OCI-LY1 (cell line): ENCODE results near the gene DSTYK.

Experiments used
- H2AFZ ChIP-seq: fragments of 200-600 bp; sonication (generic), shearing (Covaris generic); 2 replicates; pipeline ENCODE4 v1.6.0; 2014; ENCODE audit warnings: antibody characterized with exemption, mild to moderate bottlenecking, low read length
- H3F3A ChIP-seq: fragments of 200-600 bp; sonication (generic), shearing (Covaris generic); 2 replicates; pipeline ENCODE4 v1.6.0; 2014; ENCODE audit warnings: mild to moderate bottlenecking, antibody characterized with exemption, low read length, moderate library complexity; ENCODE audit not compliant: insufficient read depth
- H3K27ac ChIP-seq: fragments of 200-600 bp; sonication (generic); 2 replicates; pipeline ENCODE4 v1.5.1; 2014; ENCODE audit warnings: low read length, mixed run types, mild to moderate bottlenecking, low read depth; ENCODE audit not compliant: poor library complexity, severe bottlenecking
- H3K27me3 ChIP-seq: fragments of 200-600 bp; sonication (generic); 2 replicates; pipeline ENCODE4 v1.6.0; 2014; ENCODE audit warnings: antibody characterized with exemption, mild to moderate bottlenecking, low read length, moderate library complexity; ENCODE audit not compliant: insufficient read depth
- H3K36me3 ChIP-seq: fragments of 200-600 bp; sonication (generic); 2 replicates; pipeline ENCODE4 v1.6.1; 2014; ENCODE audit warnings: mild to moderate bottlenecking, antibody characterized with exemption, low read length, moderate library complexity, mixed read lengths; ENCODE audit not compliant: insufficient read depth
- H3K4me1 ChIP-seq: fragments of 200-600 bp; sonication (generic); 2 replicates; pipeline ENCODE4 v1.5.1; 2014; ENCODE audit warnings: mild to moderate bottlenecking, low read length, moderate library complexity; ENCODE audit not compliant: insufficient read depth, severe bottlenecking
- H3K4me2 ChIP-seq: fragments of 200-600 bp; sonication (generic), shearing (Covaris generic); 2 replicates; pipeline ENCODE4 v1.6.1; 2014; ENCODE audit warnings: low read length
- H3K4me3 ChIP-seq: fragments of 200-600 bp; sonication (generic); 2 replicates; pipeline ENCODE4 v1.5.1; 2014; ENCODE audit warnings: low read length, low read depth, mild to moderate bottlenecking, mixed read lengths; ENCODE audit not compliant: poor library complexity, severe bottlenecking
- H3K79me2 ChIP-seq: fragments of 200-600 bp; shearing (Covaris generic); 2 replicates; pipeline ENCODE4 v1.6.1; 2016; ENCODE audit warnings: mixed run types, low read length, mixed read lengths; ENCODE audit not compliant: insufficient read depth
- H3K9ac ChIP-seq: fragments of 200-600 bp; sonication (generic), shearing (Covaris generic); 2 replicates; pipeline ENCODE4 v1.6.1; 2014; ENCODE audit warnings: mild to moderate bottlenecking, low read length, mixed read lengths
- H3K9me2 ChIP-seq: fragments of 200-600 bp; sonication (generic), shearing (Covaris generic); 2 replicates; pipeline ENCODE4 v1.6.1; 2014; ENCODE audit warnings: low read depth, mild to moderate bottlenecking, low read length, mixed read lengths
- H3K9me3 ChIP-seq: fragments of 200-600 bp; shearing (Covaris generic); 2 replicates; pipeline ENCODE4 v1.6.1; 2014; ENCODE audit warnings: low read length, mixed read lengths
- H4K20me1 ChIP-seq: fragments of 200-600 bp; sonication (generic), shearing (Covaris generic); 2 replicates; pipeline ENCODE4 v1.6.0; 2016; ENCODE audit warnings: mild to moderate bottlenecking, low read length; ENCODE audit not compliant: insufficient read depth
- EZH2 ChIP-seq: fragments of 200-600 bp; sonication (generic), shearing (Covaris generic); IDR thresholded peaks from 2 replicates; pipeline ENCODE4 v1.8.0; 2017; ENCODE audit warnings: borderline replicate concordance, mixed run types, mild to moderate bottlenecking, antibody characterized with exemption, low read length, moderate library complexity, mixed read lengths
- TF ChIP-seq, protein P1 (sequence below): fragments of 200-600 bp; sonication (generic), shearing (Covaris generic); IDR thresholded peaks from 2 replicates; pipeline ENCODE4 v1.5.1; 2017; ENCODE audit warnings: mild to moderate bottlenecking, antibody characterized with exemption, low read length, moderate library complexity, mixed read lengths

Gene DSTYK

DNA sequence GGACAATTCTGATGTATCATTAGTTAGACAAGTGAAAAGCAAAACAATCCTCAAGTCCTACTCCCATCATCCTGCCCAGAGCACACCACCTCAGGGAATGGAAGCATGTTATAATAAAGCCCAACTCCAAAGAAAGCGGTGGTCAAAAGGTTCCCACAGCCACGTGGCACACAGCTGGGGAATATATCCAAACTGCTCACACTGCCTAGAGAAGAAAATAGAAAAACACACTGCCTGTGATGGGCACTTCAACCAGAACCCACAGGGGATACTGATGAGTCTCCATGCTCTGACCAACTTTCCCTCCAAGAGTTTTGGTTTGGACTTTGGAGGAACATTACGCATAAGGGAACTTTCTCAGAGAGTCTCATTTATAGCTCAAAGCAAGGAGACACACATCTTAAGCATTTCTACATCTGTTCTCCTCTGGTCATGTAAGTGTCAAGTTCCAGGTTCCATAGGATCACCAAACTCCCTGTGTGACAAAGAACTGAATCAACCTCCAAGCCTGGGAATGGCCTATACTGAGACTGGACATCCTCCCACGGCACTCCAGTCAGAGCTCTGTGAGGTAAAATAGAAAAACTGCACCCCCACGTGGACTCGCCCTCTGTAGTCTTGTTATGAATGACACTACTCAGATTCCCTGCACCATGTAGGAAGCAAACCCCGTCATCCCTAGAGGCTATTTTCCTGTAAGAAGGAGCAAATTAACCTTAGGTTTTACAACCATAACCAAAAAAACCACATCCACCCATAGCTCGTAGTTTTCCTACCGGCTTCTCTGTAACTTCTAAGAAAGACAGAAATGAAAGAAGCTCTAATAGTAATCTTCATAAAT is 12.2 kb downstream of the DSTYK start:
- H3F3A ChIP-seq, result no peaks in the 10 kb centered on the region
- H3K79me2 ChIP-seq, result no peaks in the 10 kb centered on the region
- H3K27ac ChIP-seq, result no peak overlapping the region

DNA sequence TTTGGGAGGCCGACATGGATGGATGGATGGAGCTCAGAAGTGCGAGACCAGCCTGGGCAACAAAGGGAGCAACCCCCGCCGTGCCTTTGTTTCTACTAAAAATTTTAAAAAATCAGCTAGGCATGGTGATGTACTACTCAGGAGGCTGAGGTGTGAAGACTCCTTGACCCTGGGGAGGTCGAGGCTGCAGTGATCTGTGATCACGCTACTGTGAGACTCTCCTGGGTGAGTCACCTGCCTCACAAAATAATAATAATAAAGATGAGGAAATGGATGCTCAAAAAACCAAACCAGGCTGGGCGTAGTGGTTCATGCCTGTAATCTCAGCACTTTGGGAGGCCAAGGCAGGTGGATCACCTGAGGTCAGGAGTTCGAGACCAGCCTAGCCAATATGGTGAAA is 19.2 kb downstream of the DSTYK start:
- Histone ChIP-seq H3K27ac (no peak overlapping the region), H3K36me3 (no peaks in the 10 kb centered on the region), H3K9ac (no peak overlapping the region), H3K79me2 (no peaks in the 10 kb centered on the region), H3K27me3 (no peaks in the 10 kb centered on the region), H3K4me3 (no peak overlapping the region), H3K9me3 (no peaks in the 10 kb centered on the region), H3K4me2 (no peak overlapping the region), H2AFZ (no peak overlapping the region), H3K9me2 (no peaks in the 10 kb centered on the region), H3F3A (no peaks in the 10 kb centered on the region), H3K4me1 (no peaks in the 10 kb centered on the region), H4K20me1 (no peaks in the 10 kb centered on the region)
- no peak for TF ChIP-seq EZH2
- TF ChIP-seq, protein P1, sequence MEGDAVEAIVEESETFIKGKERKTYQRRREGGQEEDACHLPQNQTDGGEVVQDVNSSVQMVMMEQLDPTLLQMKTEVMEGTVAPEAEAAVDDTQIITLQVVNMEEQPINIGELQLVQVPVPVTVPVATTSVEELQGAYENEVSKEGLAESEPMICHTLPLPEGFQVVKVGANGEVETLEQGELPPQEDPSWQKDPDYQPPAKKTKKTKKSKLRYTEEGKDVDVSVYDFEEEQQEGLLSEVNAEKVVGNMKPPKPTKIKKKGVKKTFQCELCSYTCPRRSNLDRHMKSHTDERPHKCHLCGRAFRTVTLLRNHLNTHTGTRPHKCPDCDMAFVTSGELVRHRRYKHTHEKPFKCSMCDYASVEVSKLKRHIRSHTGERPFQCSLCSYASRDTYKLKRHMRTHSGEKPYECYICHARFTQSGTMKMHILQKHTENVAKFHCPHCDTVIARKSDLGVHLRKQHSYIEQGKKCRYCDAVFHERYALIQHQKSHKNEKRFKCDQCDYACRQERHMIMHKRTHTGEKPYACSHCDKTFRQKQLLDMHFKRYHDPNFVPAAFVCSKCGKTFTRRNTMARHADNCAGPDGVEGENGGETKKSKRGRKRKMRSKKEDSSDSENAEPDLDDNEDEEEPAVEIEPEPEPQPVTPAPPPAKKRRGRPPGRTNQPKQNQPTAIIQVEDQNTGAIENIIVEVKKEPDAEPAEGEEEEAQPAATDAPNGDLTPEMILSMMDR, result no peak

More for the DNA sequence above, 12.2 kb downstream of the DSTYK start:
- Histone ChIP-seq H3K4me1 (no peaks in the 10 kb centered on the region), H3K9ac (no peak overlapping the region), H3K4me2 (no peak overlapping the region), H3K36me3 (no peaks in the 10 kb centered on the region), H3K9me3 (no peaks in the 10 kb centered on the region), H3K27me3 (no peaks in the 10 kb centered on the region), H3K4me3 (no peak overlapping the region), H3K9me2 (no peaks in the 10 kb centered on the region), H4K20me1 (0 out of 2 replicates have a peak, but pooled peaks cover 2% of the 10 kb centered on the region), H2AFZ (no peak overlapping the region)
- TF ChIP-seq, protein P1, result no peak
- no peak for TF ChIP-seq EZH2

DNA sequence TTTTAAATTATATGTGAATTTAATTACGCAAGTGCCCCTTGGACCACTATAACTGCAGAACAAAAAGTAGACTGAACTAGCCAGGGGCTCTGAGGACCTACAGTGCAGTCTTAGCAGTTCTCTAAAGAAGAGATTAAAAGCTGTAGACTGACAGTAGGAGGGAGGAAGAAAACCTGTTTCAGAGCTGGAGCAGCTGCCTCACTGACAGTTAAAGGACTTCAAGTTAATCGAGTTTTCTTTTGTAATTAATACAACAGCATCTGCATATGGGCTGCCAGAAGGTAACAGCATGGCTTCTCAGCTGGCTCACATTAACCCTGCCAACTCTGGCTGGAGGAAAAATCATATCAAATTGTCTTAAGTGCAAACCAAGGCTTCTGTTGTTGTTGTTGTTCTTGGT is 19.9 kb downstream of the DSTYK start:
- no peaks in the 10 kb centered on the region for H3F3A ChIP-seq
- H4K20me1 ChIP-seq, result no peaks in the 10 kb centered on the region
- H3K9me3 ChIP-seq, result no peaks in the 10 kb centered on the region
- H3K4me1 ChIP-seq, result no peaks in the 10 kb centered on the region
- no peak overlapping the region for H3K4me2 ChIP-seq
- no peak overlapping the region for H3K9ac ChIP-seq
- no peaks in the 10 kb centered on the region for H3K36me3 ChIP-seq
- TF ChIP-seq EZH2, result no peak
- TF ChIP-seq, protein P1, result no peak
- H3K27ac ChIP-seq, result no peak overlapping the region
- H3K79me2 ChIP-seq, result no peaks in the 10 kb centered on the region
- H3K4me3 ChIP-seq, result no peak overlapping the region
- no peak overlapping the region for H2AFZ ChIP-seq
- no peaks in the 10 kb centered on the region for H3K27me3 ChIP-seq
- H3K9me2 ChIP-seq, result no peaks in the 10 kb centered on the region
